ENCODE data around the gene SULT1A2.
"Not testable (repeated sequence)": the region's sequence is repeated elsewhere in the genome, so short reads cannot be mapped to it uniquely, and the experiment has no call there.

Gene SULT1A2

DNA sequence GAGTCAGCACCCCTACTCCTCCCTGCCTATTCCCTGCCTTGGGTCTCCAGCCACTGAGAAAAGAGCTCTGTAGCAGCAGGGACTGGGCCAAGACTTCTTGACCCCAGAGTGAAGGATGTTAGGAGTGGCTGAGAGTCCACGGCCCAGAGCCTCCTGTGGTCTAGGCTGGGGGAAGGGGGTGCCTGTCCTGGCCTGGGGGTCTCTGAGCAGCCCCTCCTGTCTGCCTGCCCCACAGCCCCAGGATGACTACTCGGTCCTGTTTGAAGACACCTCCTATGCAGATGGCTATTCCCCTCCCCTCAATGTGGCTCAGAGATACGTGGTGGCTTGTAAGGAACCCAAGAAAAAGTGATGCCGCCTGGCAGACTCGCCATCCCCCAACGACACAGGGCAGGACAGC lies 5.5 kb downstream of the SULT1A2 start:
- DNase-seq (ENCODE audit: low read depth) = no peak

GRCh38 chr16:28590384-28591340 lies 6.2 kb downstream of the SULT1A2 start:
- DNase-seq (ENCODE audit: low read depth) = no peak

DNA sequence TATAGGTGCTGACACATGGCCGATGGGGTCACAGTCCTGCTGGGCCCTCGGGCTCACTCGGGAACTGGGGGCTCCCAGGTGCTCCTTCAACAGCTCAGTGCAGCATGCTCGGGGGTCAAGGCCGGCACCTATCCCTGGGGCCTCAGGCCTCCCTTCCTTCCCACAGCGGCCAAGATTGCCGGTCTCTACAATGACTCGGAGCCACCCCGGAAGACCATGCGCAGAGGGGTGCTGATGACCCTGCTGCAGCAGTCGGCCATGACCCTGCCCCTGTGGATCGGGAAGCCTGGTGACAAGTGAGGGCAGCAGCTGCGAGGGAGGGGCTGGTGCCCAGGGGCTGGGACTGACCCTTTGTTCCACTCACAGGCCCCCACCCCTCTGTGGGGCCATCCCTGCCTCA lies 6.9 kb downstream of the SULT1A2 start:
- DNase-seq (ENCODE audit: low read depth) = no peak

DNA sequence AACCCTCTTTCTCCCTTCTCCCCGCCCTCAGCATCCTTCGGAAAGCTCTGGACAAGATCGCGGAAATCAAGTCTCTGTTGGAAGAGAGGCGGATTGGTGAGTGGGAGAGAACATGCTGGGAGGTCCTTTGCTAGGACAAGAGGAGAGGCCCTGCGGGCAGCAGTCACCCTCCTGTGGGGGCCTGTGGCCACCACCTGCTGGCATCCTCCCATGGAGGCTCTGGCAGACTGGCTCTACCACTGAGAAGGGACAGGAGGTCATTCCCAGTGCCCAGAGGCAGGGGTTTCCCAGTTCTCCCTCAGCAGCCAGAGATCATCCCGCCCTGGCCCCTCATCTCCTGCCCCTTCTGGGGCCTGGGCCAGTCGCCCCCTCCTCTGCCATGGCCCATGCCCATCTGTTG lies 7.8 kb downstream of the SULT1A2 start:
- DNase-seq (ENCODE audit: low read depth) = no peak

- DNase-seq (ENCODE audit: low read depth) = no peak
These were observed 9.5 kb downstream of the SULT1A2 start for GRCh38 chr16:28587386-28587785.

DNA sequence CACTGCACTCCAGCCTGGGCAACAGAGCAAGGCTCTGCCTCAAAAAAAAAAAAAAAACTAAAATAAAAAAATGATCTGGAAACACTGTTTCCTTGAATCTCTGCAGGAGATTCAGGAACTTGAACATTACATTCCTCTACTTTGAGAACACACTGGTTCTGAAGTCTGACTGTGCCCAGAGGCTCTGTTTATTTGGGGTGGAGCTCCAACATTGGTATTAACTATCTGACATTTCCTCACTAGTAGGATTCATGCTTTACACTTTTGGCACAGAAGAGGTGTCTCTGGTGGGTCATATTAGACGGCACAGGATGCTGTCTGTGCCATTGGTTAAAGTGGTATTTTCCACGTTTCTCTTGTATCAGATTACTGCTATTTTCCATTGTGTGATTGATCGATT lies 10.4 kb downstream of the SULT1A2 start:
- no peak for DNase-seq (ENCODE audit: low read depth)

GRCh38 chr16:28585674-28586073 lies 11.2 kb downstream of the SULT1A2 start:
- DNase-seq (ENCODE audit: low read depth) = no peak

GRCh38 chr16:28580726-28581315 lies 16.0 kb downstream of the SULT1A2 start:
- no peak for DNase-seq (ENCODE audit: low read depth)

GRCh38 chr16:28575446-28576109 lies 21.3 kb downstream of the SULT1A2 start:
- DNase-seq (ENCODE audit: low read depth) = no peak

DNA sequence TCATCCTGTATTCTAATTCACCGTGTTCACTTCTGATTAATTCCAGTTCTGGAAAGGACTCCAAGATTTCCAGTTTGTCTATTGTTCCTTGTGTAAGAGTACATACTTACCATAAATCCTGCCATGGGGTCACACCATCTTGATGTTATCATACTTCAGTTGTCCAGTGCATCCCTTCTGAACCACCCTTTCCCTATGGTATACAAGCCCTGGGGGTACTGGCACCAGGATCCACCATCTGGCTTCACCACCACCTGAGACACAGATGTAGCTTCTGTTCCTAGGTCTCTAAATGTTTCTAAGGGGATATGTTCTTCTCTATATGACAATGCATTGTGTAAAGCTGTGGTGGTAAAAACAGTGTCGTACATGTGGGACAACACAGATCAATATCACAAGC lies 21.9 kb downstream of the SULT1A2 start:
- no peak for DNase-seq (ENCODE audit: low read depth)

GRCh38 chr16:28573738-28574718 lies 22.8 kb downstream of the SULT1A2 start:
- no peak for DNase-seq (ENCODE audit: low read depth)

- DNase-seq (ENCODE audit: low read depth) = peak; percentile 30
These were observed 23.9 kb downstream of the SULT1A2 start for GRCh38 chr16:28572696-28573510.

DNA sequence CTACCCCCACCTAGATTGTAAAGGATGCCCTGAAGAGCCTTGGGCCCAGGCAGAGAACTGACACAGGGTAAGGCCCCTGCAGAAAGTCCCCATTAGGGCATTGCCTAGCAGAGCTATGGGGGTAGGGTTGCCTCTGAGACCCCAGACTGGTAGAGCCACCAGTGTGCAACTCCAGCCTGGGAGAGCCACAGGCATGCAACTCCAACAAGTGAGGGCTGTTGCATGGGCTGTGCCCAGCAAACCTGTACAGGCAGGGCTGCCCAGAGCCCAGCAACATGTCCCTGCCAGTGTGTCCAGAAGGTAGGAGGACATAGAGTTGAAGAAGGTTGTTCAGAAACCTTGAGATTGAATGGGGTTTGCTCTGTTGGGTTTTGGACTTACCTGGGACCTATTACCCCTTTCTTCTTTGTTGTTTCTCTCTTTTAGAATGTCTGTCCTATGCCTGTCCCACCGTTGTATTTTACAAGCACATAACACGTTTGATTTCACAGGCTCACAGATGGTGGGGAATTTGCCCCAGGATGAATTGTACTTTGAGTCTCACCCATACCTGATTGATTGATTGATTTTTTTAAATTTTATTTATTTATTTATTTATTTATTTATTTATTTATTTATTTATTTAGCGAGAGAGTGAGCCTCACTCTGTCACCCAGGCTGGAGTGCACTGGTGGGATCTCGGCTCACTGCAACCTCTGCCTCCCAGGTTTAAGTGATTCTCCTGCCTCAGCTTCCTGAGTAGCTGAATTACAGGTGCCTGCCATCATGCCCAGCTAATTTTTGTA lies 26.7 kb downstream of the SULT1A2 start:
- no peak for DNase-seq (ENCODE audit: low read depth)

- DNase-seq (ENCODE audit: low read depth) = peak; percentile 85
These were observed 27.8 kb downstream of the SULT1A2 start for GRCh38 chr16:28569021-28569420.

GRCh38 chr16:28567292-28567691 lies 29.6 kb downstream of the SULT1A2 start:
- no peak for DNase-seq (ENCODE audit: low read depth)

GRCh38 chr16:28566233-28566925 lies 30.5 kb downstream of the SULT1A2 start:
- DNase-seq (ENCODE audit: low read depth) = not testable (repeated sequence)

DNA sequence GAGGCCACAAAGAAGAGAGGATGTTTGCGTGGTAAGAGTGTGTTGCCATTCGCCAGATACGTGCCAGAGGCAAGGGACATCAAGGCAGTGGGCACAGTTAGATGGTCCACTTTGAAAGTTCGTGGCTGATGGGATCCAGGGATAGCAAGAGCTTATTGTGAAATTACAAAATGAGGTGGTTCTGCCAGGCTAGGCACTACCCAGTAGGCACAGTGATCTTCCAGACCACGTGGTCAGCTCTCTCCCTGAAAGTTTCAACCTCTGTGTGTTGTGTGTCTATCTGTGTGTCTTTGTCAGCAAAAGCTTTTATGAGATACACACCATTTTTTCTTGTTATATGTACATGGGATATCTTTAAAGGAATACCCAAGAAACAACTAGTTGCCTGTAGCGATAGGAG lies 33.6 kb downstream of the SULT1A2 start:
- no peak for DNase-seq (ENCODE audit: low read depth)

DNA sequence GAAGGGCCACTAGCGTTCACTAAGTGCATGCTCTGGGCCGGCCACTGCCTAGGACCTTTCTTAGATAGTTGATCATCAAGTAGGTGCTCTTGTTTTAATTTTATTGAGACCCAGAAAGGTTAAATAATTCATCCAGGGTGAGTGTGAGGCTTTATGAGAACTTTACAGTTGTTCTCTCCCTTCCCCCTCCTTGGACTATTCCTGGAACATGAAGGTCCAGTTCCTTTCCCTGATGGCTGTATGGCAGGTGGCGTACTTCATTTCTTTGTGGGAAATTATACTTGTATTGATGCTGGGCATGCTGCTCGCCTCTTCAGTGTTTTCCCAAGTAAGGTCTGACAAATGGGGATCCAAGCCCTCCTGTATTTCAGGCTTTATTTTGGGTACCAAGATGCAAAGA lies 34.7 kb downstream of the SULT1A2 start:
- DNase-seq (ENCODE audit: low read depth) = no peak

GRCh38 chr16:28561557-28562187 lies 35.2 kb downstream of the SULT1A2 start:
- no peak for DNase-seq (ENCODE audit: low read depth)
